ENCODE data around the gene NTN1. TPM values are rescaled to one million over a fixed set of nuclear protein-coding genes. Genes with fewer than 3 reads are reported as not detected.

Gene NTN1
- total RNA-seq, 4 donors from 2014 or later, result 3.6 to 20.6 (median 7.2) TPM

GRCh38 chr17:9131371-9131770 is 110.1 kb downstream of the NTN1 start:
- WGBS, 2 donors (ENCODE audit: low coverage in 1 of 2), result 69 to 89% methylated on average over 3 to 5 of the region's 5 CpGs
- in situ Hi-C loops (cut with MboI; ENCODE audit: low pct_ligation_motif_present in 1 of 4, low pct_unique_long_range_greater_than_20kb in 1 of 4, low sequenced_read_pairs in 3 of 4), result no loop called here

GRCh38 chr17:9132291-9132690 is 111.0 kb downstream of the NTN1 start:
- no peaks in the 10 kb centered on the region for H3K9me3 ChIP-seq
- intact Hi-C loops (cut with DNase I; ENCODE audit: low total_unique reads) (no loop called here), in situ Hi-C loops (cut with MboI; ENCODE audit: low pct_ligation_motif_present in 1 of 4, low pct_unique_long_range_greater_than_20kb in 1 of 4, low sequenced_read_pairs in 3 of 4) (no loop called here)
- H3K4me3 ChIP-seq, result no peak overlapping the region
- 76 to 78% methylated on average over 4 to 9 of the region's 9 CpGs for WGBS, 2 donors (ENCODE audit: low coverage in 1 of 2)
- H3K27ac ChIP-seq, result no peak overlapping the region
- no peaks in the 10 kb centered on the region for H3K4me1 ChIP-seq
- H3K27me3 ChIP-seq, result no peaks in the 10 kb centered on the region
- no peak for DNase-seq
- TF ChIP-seq EP300 (IDR thresholded peaks at IDR 0.05; ENCODE audit: low read depth) (no peak), POLR2AphosphoS5 (IDR thresholded peaks at IDR 0.05) (no peak), CTCF (IDR thresholded peaks at IDR 0.05) (no peak), POLR2A (IDR thresholded peaks at IDR 0.05) (no peak)
- no peaks in the 10 kb centered on the region for H3K36me3 ChIP-seq

More at GRCh38 chr17:9131371-9131770, 110.1 kb downstream of the NTN1 start:
- H3K27me3 ChIP-seq, result no peaks in the 10 kb centered on the region
- H3K9me3 ChIP-seq, result no peaks in the 10 kb centered on the region
- TF ChIP-seq EP300 (IDR thresholded peaks at IDR 0.05; ENCODE audit: low read depth) (no peak), POLR2AphosphoS5 (IDR thresholded peaks at IDR 0.05) (no peak), CTCF (IDR thresholded peaks at IDR 0.05) (no peak), POLR2A (IDR thresholded peaks at IDR 0.05) (no peak)
- H3K4me3 ChIP-seq, result no peak overlapping the region
- H3K27ac ChIP-seq, result no peak overlapping the region
- H3K36me3 ChIP-seq, result no peaks in the 10 kb centered on the region
- no peak for DNase-seq
- H3K4me1 ChIP-seq, result no peaks in the 10 kb centered on the region
- intact Hi-C loops (cut with DNase I; ENCODE audit: low total_unique reads), result no loop called here

GRCh38 chr17:9132944-9133610 is 111.8 kb downstream of the NTN1 start:
- intact Hi-C loops (cut with DNase I; ENCODE audit: low total_unique reads) (no loop called here), in situ Hi-C loops (cut with MboI; ENCODE audit: low pct_ligation_motif_present in 1 of 4, low pct_unique_long_range_greater_than_20kb in 1 of 4, low sequenced_read_pairs in 3 of 4) (no loop called here)
- DNase-seq, result no peak
- H3K36me3 ChIP-seq, result no peaks in the 10 kb centered on the region
- H3K9me3 ChIP-seq, result no peaks in the 10 kb centered on the region
- WGBS, 2 donors (ENCODE audit: low coverage in 1 of 2), result 60 to 84% methylated on average over 1 to 14 of the region's 14 CpGs
- TF ChIP-seq CTCF (IDR thresholded peaks at IDR 0.05), result no peak
- TF ChIP-seq EP300 (IDR thresholded peaks at IDR 0.05; ENCODE audit: low read depth), result no peak
- no peak for TF ChIP-seq POLR2A (IDR thresholded peaks at IDR 0.05)
- no peak for TF ChIP-seq POLR2AphosphoS5 (IDR thresholded peaks at IDR 0.05)
- H3K27ac ChIP-seq, result no peak overlapping the region
- H3K4me3 ChIP-seq, result no peak overlapping the region
- no peaks in the 10 kb centered on the region for H3K4me1 ChIP-seq
- no peaks in the 10 kb centered on the region for H3K27me3 ChIP-seq

- no peaks in the 10 kb centered on the region for H3K36me3 ChIP-seq
- WGBS, 2 donors (ENCODE audit: low coverage in 1 of 2), result 65 to 84% methylated on average over 4 to 17 of the region's 17 CpGs
- TF ChIP-seq CTCF (IDR thresholded peaks at IDR 0.05), result no peak
- no peak for TF ChIP-seq EP300 (IDR thresholded peaks at IDR 0.05; ENCODE audit: low read depth)
- TF ChIP-seq POLR2A (IDR thresholded peaks at IDR 0.05), result no peak
- TF ChIP-seq POLR2AphosphoS5 (IDR thresholded peaks at IDR 0.05), result no peak
- no peak overlapping the region for H3K27ac ChIP-seq
- no peak overlapping the region for H3K4me3 ChIP-seq
- no peaks in the 10 kb centered on the region for H3K9me3 ChIP-seq
- no peak for DNase-seq
- in situ Hi-C loops (cut with MboI; ENCODE audit: low pct_ligation_motif_present in 1 of 4, low pct_unique_long_range_greater_than_20kb in 1 of 4, low sequenced_read_pairs in 3 of 4), result no loop called here
- intact Hi-C loops (cut with DNase I; ENCODE audit: low total_unique reads), result no loop called here
- no peaks in the 10 kb centered on the region for H3K4me1 ChIP-seq
- H3K27me3 ChIP-seq, result no peaks in the 10 kb centered on the region
Measured at GRCh38 chr17:9138161-9138717, 116.9 kb downstream of the NTN1 start.
